HepG2 (cell line): Measurements from ENCODE around the gene CCN6. TPM values are rescaled to one million over a fixed set of nuclear protein-coding genes. Genes with fewer than 3 reads are reported as not detected.

Source experiments
- BATF2 ChIP-seq: sonication (generic); formaldehyde crosslinking; IDR thresholded peaks from 2 replicates; pipeline ENCODE4 v1.8.0; 2022; ENCODE audit warnings: mild to moderate bottlenecking, missing genetic modification reagents, moderate library complexity
- DNMT1 ChIP-seq: sonication (generic); formaldehyde crosslinking; IDR thresholded peaks from 2 replicates; pipeline ENCODE4 v1.5.1; 2020; ENCODE audit warnings: mild to moderate bottlenecking, missing genetic modification reagents
- FOXJ3 ChIP-seq: sonication (generic); formaldehyde crosslinking; IDR thresholded peaks from 2 replicates; pipeline ENCODE4 v1.4.0; 2020; ENCODE audit warnings: missing genetic modification reagents, mild to moderate bottlenecking, borderline replicate concordance
- HINFP ChIP-seq: sonication (generic); formaldehyde crosslinking; IDR thresholded peaks from 2 replicates; pipeline ENCODE4 v1.4.0; 2020; ENCODE audit warnings: low read depth, mild to moderate bottlenecking, missing genetic modification reagents
- MZF1 ChIP-seq: sonication (generic); formaldehyde crosslinking; IDR thresholded peaks from 2 replicates; pipeline ENCODE4 v1.8.1; 2023; ENCODE audit warnings: mild to moderate bottlenecking, missing genetic modification reagents, borderline replicate concordance
- PAWR ChIP-seq: sonication (generic); formaldehyde crosslinking; IDR thresholded peaks from 2 replicates; pipeline ENCODE4 v1.4.0; 2020; ENCODE audit warnings: missing genetic modification reagents, mild to moderate bottlenecking, borderline replicate concordance
- PAX8 ChIP-seq: sonication (generic); formaldehyde crosslinking; IDR thresholded peaks from 2 replicates; pipeline ENCODE4 v1.8.0; 2022; ENCODE audit warnings: mild to moderate bottlenecking, missing genetic modification reagents, borderline replicate concordance
- SKI ChIP-seq: fragments of 450-650 bp; IDR thresholded peaks from one replicate; pipeline ENCODE4 v1.6.1; 2018; ENCODE audit warnings: mild to moderate bottlenecking; ENCODE audit not compliant: partially characterized antibody
- ZC3H13 ChIP-seq: sonication (generic); formaldehyde crosslinking; IDR thresholded peaks from 2 replicates; pipeline ENCODE4 v1.8.1; 2023; ENCODE audit warnings: mild to moderate bottlenecking, missing genetic modification reagents, moderate library complexity
- ZKSCAN8 ChIP-seq: IDR thresholded peaks from 2 replicates; pipeline ENCODE4 v1.6.1; 2016; ENCODE audit warnings: borderline replicate concordance, missing genetic modification reagents, missing compliant biosample characterization
- ZNF121 ChIP-seq: sonication (generic); formaldehyde crosslinking; IDR thresholded peaks from 2 replicates; pipeline ENCODE4 v1.5.0; 2020; ENCODE audit warnings: mild to moderate bottlenecking, missing genetic modification reagents
- ZNF124 ChIP-seq: sonication (generic); formaldehyde crosslinking; IDR thresholded peaks from 2 replicates; pipeline ENCODE4 v1.4.0; 2020; ENCODE audit warnings: missing genetic modification reagents
- ZNF280D ChIP-seq: sonication (generic); formaldehyde crosslinking; IDR thresholded peaks from 2 replicates; pipeline ENCODE4 v1.5.1; 2020; ENCODE audit warnings: mild to moderate bottlenecking, missing genetic modification reagents
- ZNF713 ChIP-seq: sonication (generic); formaldehyde crosslinking; IDR thresholded peaks from 2 replicates; pipeline ENCODE4 v1.4.0; 2020; ENCODE audit warnings: mild to moderate bottlenecking, missing genetic modification reagents
- polyA plus RNA-seq, 8 experiments: library from polyadenylated mRNA; depleted of rRNA in 3 of 8; stranded (reverse) in 7 of 8; unstranded in 1 of 8; fragments of >200 nt; fragmentation: Illumina TruSeq in 4 of 8; extraction: Trizol in 4 of 8; gene quantifications; 2 replicates each; pipeline versions ENCODE4 v1.2.1 to v1.2.3, GENCODE V29; 2011 to 2016; ENCODE audit warnings: low read depth in 4 of 8, missing spikeins in 1 of 8, mixed read lengths in 1 of 8; ENCODE audit not compliant: insufficient read depth in 1 of 8
- total RNA-seq, 5 experiments: library from RNA; depleted of rRNA; stranded (reverse); fragments of >200 nt; fragmentation: Illumina TruSeq; extraction: Trizol; gene quantifications; 2 replicates each; pipeline ENCODE4 v1.2.3, GENCODE V29; 2016; ENCODE audit warnings: low read depth in 1 of 5
- TF ChIP-seq, protein P1 (sequence below): sonication (generic); formaldehyde crosslinking; IDR thresholded peaks from 2 replicates; pipeline ENCODE4 v1.4.0; 2020; ENCODE audit warnings: mild to moderate bottlenecking, missing genetic modification reagents

CCN6 gene
- total and polyA plus RNA-seq, 2 of the 13 experiments (the other 11 are each of a cell fraction or from before 2014, with no cell fraction given) = not detected

DNA sequence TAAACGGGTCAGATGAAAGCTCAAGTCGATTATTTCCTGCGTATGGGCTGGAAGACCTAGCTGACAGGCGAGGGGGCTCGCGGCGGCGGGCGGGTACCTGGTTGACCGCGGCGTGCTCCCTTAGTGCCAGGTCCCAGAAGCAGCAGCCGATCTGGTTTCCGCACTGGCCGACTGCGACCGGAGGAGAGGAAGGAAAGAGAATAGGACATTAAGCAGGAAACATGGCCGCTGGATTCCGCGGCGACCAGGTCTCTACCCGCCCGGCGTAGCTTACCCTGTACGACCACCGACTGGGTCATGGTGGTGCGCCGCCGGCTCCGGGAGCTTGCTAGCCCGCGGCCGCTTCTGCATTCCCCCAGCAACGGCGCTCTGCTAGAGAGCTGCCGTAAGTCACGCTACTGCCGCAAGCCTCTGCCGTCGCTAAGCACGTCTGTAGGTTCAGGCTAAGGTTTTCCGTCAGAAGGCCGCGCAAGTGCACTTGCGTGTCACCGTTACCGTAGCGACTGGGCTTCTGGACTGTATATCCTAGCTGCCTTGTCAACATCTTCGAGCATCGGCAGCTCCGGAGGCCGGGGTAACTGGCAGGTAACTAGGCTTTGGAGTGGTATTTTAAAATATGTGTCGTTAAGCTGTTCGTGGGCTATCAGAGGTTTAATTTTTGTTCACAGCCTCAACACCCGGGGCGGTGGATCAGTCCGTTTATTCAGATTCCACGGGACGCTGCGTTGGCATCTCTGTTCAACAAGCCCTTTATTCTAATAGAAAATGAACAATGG is 33.4 kb downstream of the CCN6 start, which contains the start of the genes FAM229B and TUBE1 (continued):
- TF ChIP-seq, protein P1, sequence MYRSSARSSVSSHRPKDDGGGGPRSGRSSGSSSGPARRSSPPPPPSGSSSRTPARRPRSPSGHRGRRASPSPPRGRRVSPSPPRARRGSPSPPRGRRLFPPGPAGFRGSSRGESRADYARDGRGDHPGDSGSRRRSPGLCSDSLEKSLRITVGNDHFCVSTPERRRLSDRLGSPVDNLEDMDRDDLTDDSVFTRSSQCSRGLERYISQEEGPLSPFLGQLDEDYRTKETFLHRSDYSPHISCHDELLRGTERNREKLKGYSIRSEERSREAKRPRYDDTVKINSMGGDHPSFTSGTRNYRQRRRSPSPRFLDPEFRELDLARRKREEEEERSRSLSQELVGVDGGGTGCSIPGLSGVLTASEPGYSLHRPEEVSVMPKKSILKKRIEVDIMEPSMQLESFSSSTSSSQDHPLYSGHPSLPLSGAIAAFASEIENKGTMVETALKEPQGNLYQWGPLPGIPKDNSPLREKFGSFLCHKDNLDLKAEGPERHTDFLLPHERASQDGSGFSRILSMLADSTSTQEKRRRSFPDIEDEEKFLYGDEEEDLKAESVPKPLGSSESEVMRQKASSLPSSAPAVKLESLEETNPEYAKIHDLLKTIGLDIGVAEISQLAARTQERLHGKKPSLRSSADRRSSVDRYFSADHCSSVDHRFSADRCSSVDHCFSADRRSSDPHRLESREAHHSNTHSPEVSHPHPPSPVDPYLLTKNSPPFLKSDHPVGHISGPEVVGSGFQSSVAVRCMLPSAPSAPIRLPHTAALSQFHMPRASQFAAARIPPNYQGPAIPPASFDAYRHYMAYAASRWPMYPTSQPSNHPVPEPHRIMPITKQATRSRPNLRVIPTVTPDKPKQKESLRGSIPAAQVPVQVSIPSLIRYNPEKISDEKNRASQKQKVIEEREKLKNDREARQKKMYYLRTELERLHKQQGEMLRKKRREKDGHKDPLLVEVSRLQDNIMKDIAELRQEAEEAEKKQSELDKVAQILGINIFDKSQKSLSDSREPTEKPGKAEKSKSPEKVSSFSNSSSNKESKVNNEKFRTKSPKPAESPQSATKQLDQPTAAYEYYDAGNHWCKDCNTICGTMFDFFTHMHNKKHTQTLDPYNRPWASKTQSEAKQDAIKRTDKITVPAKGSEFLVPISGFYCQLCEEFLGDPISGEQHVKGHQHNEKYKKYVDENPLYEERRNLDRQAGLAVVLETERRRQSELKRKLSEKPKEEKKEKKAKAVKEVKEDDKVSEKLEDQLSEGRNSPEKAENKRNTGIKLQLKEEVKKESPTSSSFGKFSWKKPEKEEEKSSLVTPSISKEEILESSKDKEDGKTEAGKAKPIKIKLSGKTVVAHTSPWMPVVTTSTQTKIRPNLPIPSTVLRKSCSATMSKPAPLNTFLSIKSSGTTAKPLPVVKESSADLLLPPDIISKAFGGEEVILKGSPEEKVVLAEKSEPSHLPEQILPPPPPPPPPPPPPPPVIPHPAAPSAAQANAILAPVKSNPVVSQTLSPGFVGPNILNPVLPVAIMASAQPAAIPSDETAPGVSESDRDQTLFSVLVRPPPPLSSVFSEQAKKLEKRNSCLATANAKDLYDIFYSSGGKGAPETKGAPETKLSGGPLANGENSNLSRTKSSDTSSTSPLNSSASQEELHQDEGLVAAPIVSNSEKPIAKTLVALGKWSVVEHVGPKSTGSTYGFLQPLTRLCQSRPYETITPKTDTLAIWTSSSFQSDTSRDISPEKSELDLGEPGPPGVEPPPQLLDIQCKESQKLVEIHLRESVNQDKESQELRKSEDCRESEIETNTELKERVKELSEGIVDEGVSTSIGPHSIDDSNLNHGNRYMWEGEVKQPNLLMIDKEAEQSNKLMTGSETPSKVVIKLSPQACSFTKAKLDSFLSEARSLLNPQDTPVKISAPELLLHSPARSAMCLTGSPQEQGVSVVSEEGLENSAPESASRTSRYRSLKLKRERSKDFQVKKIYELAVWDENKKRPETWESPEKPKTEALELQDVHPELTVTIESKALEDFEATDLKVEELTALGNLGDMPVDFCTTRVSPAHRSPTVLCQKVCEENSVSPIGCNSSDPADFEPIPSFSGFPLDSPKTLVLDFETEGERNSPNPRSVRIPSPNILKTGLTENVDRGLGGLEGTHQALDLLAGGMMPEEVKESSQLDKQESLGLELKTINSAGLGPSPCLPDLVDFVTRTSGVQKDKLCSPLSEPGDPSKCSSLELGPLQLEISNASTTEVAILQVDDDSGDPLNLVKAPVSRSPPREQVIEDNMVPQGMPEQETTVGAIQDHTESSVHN (CRISPR knock-in tag) = no peak
- TF ChIP-seq HINFP (CRISPR knock-in tag) (no peak), PAX8 (CRISPR knock-in tag) (no peak), ZNF124 (CRISPR knock-in tag) (peak; percentile 62; the same call in 1 of the 2 replicates), PAWR (CRISPR knock-in tag) (no peak; the same call in 1 of the 2 replicates), FOXJ3 (CRISPR knock-in tag) (no peak; the same call in 1 of the 2 replicates), DNMT1 (CRISPR knock-in tag) (peak; percentile 87; the same call in 1 of the 2 replicates), ZNF121 (CRISPR knock-in tag) (peak; percentile 49; the same call in 1 of the 2 replicates), SKI (no peak), BATF2 (no peak), ZNF713 (CRISPR knock-in tag) (no peak), ZC3H13 (CRISPR knock-in tag) (no peak), ZKSCAN8 (CRISPR knock-in tag) (peak; percentile 21; the same call in 1 of the 2 replicates), MZF1 (CRISPR knock-in tag) (no peak), ZNF280D (CRISPR knock-in tag) (peak; percentile 76; the same call in 1 of the 2 replicates)
